Urinary bladder (tissue), 4 donors: ENCODE results near the gene WFDC12. TPM values are rescaled to one million over a fixed set of nuclear protein-coding genes. Genes with fewer than 3 reads are reported as not detected.
A peak's percentile ranks its signal among the peaks of the same experiment; 100 is the strongest.

Experiments used
- DNase-seq: peaks from one replicate; pipeline ENCODE4 v3.0.0-alpha.2; 2015; ENCODE audit errors: extremely low spot score
- H3K27ac ChIP-seq: one replicate; pipeline ENCODE4 v1.5.1; 2013; ENCODE audit warnings: low read depth, mild to moderate bottlenecking, moderate library complexity
- H3K36me3 ChIP-seq: one replicate; pipeline ENCODE4 v1.6.1; 2013; ENCODE audit warnings: mild to moderate bottlenecking, moderate library complexity; ENCODE audit not compliant: insufficient read depth
- H3K4me1 ChIP-seq: one replicate; pipeline ENCODE4 v1.6.1; 2013; ENCODE audit warnings: mild to moderate bottlenecking, moderate library complexity; ENCODE audit not compliant: insufficient read depth
- H3K4me3 ChIP-seq: one replicate; pipeline ENCODE4 v1.5.1; 2013; ENCODE audit warnings: low read depth, low read length
- WGBS: extraction: QIAGEN DNeasy Blood & Tissue Kit; methylation state at CpG from one replicate; pipeline ENCODE4 v1.1.7; 2013; 5-methylcytosine and 5-hydroxymethylcytosine counted together
- polyA plus RNA-seq: library from polyadenylated mRNA; stranded (reverse); fragments of 200-250 nt; gene quantifications from one replicate; pipeline ENCODE4 v1.2.3, GENCODE V29; 2013
- total RNA-seq: library from RNA; depleted of rRNA; stranded (reverse); fragments of >200 nt; gene quantifications from one replicate; pipeline ENCODE4 v1.2.3, GENCODE V29; 2014
- donor health status: healthy with polysubstance abuse.
- donor health status: healthy.

WFDC12 gene
- total and polyA plus RNA-seq, 2 donors: not detected

- Histone ChIP-seq H3K4me1 (no peaks in the 10 kb centered on the region), H3K36me3 (no peaks in the 10 kb centered on the region), H3K27ac (no peak overlapping the region), H3K4me3 (no peak overlapping the region)
- WGBS: 77% methylated on average over 11 of the region's 11 CpGs
- no peak for DNase-seq
Measured at GRCh38 chr20:45111285-45111684, 13.0 kb downstream of the WFDC12 start.

- Histone ChIP-seq H3K4me1 (no peaks in the 10 kb centered on the region), H3K4me3 (no peak overlapping the region), H3K36me3 (no peaks in the 10 kb centered on the region), H3K27ac (no peak overlapping the region)
- WGBS: 88% methylated on average over 11 of the region's 11 CpGs
- DNase-seq: no peak
Measured at GRCh38 chr20:45110301-45110700, 14.0 kb downstream of the WFDC12 start.

GRCh38 chr20:45109634-45110033 lies 14.6 kb downstream of the WFDC12 start:
- H3K4me1 ChIP-seq: no peaks in the 10 kb centered on the region
- DNase-seq: no peak
- WGBS: 75% methylated on average over 8 of the region's 8 CpGs

GRCh38 chr20:45105317-45105716 lies 18.9 kb downstream of the WFDC12 start:
- Histone ChIP-seq H3K4me3 (no peak overlapping the region), H3K36me3 (no peaks in the 10 kb centered on the region), H3K4me1 (no peaks in the 10 kb centered on the region), H3K27ac (no peak overlapping the region)
- 83% methylated on average over 2 of the region's 2 CpGs for WGBS
- DNase-seq: no peak

More at GRCh38 chr20:45109634-45110033, 14.6 kb downstream of the WFDC12 start:
- Histone ChIP-seq H3K4me3 (no peak overlapping the region), H3K36me3 (no peaks in the 10 kb centered on the region), H3K27ac (no peak overlapping the region)

- H3K36me3 ChIP-seq: no peaks in the 10 kb centered on the region
- H3K4me1 ChIP-seq: no peaks in the 10 kb centered on the region
- DNase-seq: no peak
- H3K27ac ChIP-seq: no peak overlapping the region
- no peak overlapping the region for H3K4me3 ChIP-seq
- WGBS: 62% methylated on average over 5 of the region's 5 CpGs
Measured at GRCh38 chr20:45104786-45105185, 19.5 kb downstream of the WFDC12 start.

GRCh38 chr20:45103072-45103471 lies 21.2 kb downstream of the WFDC12 start:
- H3K36me3 ChIP-seq: no peaks in the 10 kb centered on the region
- DNase-seq: no peak
- 79% methylated on average over 2 of the region's 2 CpGs for WGBS
- H3K4me1 ChIP-seq: peaks cover 1% of the 10 kb centered on the region
- no peak overlapping the region for H3K4me3 ChIP-seq
- no peak overlapping the region for H3K27ac ChIP-seq

- no peak for DNase-seq
- 76% methylated on average over 6 of the region's 6 CpGs for WGBS
- H3K4me3 ChIP-seq: no peak overlapping the region
- H3K4me1 ChIP-seq: peaks cover 5% of the 10 kb centered on the region
- H3K27ac ChIP-seq: no peak overlapping the region
- no peaks in the 10 kb centered on the region for H3K36me3 ChIP-seq
Measured at GRCh38 chr20:45101333-45101850, 22.9 kb downstream of the WFDC12 start.

GRCh38 chr20:45100563-45101245 lies 23.6 kb downstream of the WFDC12 start, which contains the start of gene KCNS1:
TSS of gene KCNS1 (minus strand) at chr20:45101127. CDS start at chr20:45099236, 1,891 bp downstream.
- Histone ChIP-seq H3K36me3 (no peaks in the 10 kb centered on the region), H3K4me3 (no peak within 1 kb of the TSS), H3K4me1 (peaks cover 5% of the 10 kb centered on the region), H3K27ac (no peak within 1 kb of the TSS)
- no peak for DNase-seq
- WGBS: 7% methylated on average over 38 of the region's 38 CpGs

- DNase-seq: no peak
- Histone ChIP-seq H3K4me3 (peak overlapping the region; percentile 3), H3K27ac (no peak overlapping the region), H3K36me3 (no peaks in the 10 kb centered on the region), H3K4me1 (peaks cover 5% of the 10 kb centered on the region)
- WGBS: 5% methylated on average over 91 of the region's 91 CpGs
Measured at GRCh38 chr20:45098103-45098773, 26.0 kb downstream of the WFDC12 start.

- no peak for DNase-seq
- WGBS: 28% methylated on average over 56 of the region's 56 CpGs
- H3K27ac ChIP-seq: no peak overlapping the region
Measured at GRCh38 chr20:45097485-45098102, 26.7 kb downstream of the WFDC12 start.

GRCh38 chr20:45096781-45097180 lies 27.5 kb downstream of the WFDC12 start:
- WGBS: 82% methylated on average over 9 of the region's 9 CpGs
- DNase-seq: no peak
- Histone ChIP-seq H3K27ac (no peak overlapping the region), H3K4me1 (peaks cover 5% of the 10 kb centered on the region), H3K36me3 (no peaks in the 10 kb centered on the region), H3K4me3 (no peak overlapping the region)

More at GRCh38 chr20:45097485-45098102, 26.7 kb downstream of the WFDC12 start:
- Histone ChIP-seq H3K4me3 (peak overlapping the region; percentile 3), H3K4me1 (peaks cover 5% of the 10 kb centered on the region), H3K36me3 (no peaks in the 10 kb centered on the region)

- H3K36me3 ChIP-seq: no peaks in the 10 kb centered on the region
- no peak overlapping the region for H3K27ac ChIP-seq
- peaks cover 5% of the 10 kb centered on the region for H3K4me1 ChIP-seq
- no peak for DNase-seq
- 10% methylated on average over 7 of the region's 7 CpGs for WGBS
- no peak overlapping the region for H3K4me3 ChIP-seq
Measured at GRCh38 chr20:45095805-45096238, 28.4 kb downstream of the WFDC12 start.

GRCh38 chr20:45094864-45095574 lies 29.2 kb downstream of the WFDC12 start:
- Histone ChIP-seq H3K36me3 (no peaks in the 10 kb centered on the region), H3K4me1 (peaks cover 5% of the 10 kb centered on the region), H3K4me3 (no peak overlapping the region), H3K27ac (no peak overlapping the region)
- 92% methylated on average over 11 of the region's 11 CpGs for WGBS
- no peak for DNase-seq
